NCI-H128 (cell line): Measurements from ENCODE around the gene FAM174C.

ENCODE experiments used
- DNase-seq: peaks from one replicate; lab custom pipeline; 2025; ENCODE audit not compliant: unreplicated experiment; lab: John Stamatoyannopoulos, UW

FAM174C gene

DNA sequence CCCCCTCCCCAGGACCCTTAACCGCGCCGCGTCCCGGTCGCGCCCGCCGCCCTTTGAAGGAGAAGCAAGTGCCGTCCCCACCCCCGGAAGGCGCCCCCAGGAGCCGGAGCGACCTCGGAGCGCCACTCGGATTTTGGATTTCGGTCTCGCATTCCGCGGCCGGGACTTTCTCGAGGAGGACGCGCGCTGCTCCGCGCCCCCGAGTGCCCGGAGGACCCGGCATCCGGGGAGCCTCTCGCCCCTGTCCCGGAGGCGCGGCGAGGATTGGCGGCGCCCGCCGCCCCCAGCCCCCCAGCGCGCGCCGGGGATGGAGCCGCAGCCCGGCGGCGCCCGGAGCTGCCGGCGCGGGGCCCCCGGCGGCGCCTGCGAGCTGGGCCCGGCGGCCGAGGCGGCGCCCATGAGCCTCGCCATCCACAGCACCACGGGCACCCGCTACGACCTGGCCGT lies 25.3 kb upstream of the FAM174C start:
- DNase-seq = no peak

GRCh38 chr19:1250437-1251260 lies 24.7 kb upstream of the FAM174C start:
- DNase-seq = no peak

DNA sequence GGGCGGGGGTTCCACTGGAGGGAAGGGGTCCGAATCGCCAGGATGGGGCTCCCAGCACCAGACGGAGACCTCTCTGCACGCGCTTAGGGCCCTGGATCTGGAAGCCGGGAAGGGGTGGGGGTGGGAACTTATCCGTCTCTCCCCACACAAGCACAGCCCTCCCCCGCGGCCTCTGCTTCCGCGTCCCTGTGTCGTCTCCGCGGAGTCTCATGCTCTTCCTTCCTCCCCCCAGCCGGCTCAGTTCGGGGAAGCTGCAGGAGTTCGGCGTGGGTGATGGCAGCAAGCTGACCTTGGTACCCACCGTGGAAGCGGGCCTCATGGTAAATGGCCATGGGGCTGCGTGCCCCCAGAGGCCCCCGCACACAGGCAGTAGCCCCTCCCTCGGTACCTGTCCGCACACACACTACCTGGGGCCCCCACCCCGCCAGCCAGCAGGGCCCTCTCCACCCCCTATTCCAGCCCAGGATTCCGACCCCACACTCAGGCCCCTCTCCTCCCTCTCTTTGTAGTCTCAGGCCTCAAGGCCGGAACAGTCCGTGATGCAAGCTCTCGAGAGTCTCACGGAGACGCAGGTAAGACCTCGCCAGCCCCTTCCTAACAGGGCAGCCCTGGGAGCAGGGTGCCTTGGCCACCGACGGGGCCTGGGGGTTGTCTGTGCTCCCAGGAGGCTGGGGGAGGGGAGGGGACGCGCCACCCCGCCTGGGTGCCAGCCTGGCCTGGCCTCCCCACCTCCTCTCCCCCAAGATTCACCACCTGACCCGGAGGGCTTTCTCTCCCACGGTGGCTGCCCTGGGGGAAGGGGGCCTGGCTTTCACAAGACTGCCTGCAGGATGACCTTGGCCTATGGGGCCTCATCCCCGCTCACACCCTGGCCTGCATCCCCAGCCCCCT lies 23.8 kb upstream of the FAM174C start:
- DNase-seq = no peak

- no peak for DNase-seq
Observed at GRCh38 chr19:1252221-1252820, 23.0 kb upstream of the FAM174C start.

GRCh38 chr19:1252821-1253513 lies 22.4 kb upstream of the FAM174C start:
- DNase-seq = no peak

DNA sequence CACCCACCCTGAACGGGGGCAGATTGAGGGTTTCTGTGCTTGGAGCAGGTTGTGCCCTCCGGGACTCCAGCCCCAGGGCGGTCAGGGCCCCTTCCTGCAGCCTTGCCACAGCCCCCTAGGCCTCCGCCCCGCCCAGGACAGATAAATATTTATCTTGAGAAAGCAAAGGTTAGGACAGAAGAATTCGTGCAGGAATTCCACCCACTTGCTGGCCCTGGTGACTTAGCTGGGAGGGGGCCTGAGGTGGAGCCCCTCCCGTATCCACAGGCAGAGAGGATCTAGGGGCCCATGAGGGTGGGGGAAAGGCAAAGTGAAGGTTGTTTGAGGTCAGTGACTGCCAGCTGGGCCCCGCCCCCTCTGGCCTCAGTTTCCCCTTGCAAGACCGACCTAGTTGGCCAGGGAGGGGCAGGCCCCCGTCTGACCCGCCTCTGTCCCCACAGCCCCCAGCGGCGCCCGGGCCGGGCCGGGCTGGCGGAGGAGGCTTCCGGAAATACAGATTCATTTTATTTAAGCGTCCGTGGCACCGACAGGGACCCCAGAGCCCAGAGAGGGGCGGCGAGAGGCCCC lies 21.7 kb upstream of the FAM174C start:
- DNase-seq = no peak

DNA sequence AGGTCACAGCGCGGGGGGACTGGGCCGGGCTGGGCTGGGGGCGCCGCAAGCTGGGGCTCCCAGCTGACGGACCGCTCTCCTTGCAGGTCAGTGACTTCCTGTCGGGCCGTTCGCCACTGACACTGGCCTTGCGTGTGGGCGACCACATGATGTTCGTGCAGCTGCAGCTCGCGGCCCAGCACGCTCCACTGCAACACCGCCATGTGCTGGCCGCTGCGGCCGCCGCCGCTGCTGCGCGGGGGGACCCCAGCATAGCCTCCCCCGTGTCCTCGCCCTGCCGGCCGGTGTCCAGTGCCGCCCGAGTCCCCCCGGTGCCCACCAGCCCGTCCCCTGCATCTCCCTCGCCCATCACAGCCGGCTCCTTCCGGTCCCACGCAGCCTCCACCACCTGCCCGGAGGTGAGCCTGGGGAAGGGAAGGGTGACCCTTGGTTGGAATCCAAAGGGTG lies 21.2 kb upstream of the FAM174C start:
- DNase-seq = no peak

DNA sequence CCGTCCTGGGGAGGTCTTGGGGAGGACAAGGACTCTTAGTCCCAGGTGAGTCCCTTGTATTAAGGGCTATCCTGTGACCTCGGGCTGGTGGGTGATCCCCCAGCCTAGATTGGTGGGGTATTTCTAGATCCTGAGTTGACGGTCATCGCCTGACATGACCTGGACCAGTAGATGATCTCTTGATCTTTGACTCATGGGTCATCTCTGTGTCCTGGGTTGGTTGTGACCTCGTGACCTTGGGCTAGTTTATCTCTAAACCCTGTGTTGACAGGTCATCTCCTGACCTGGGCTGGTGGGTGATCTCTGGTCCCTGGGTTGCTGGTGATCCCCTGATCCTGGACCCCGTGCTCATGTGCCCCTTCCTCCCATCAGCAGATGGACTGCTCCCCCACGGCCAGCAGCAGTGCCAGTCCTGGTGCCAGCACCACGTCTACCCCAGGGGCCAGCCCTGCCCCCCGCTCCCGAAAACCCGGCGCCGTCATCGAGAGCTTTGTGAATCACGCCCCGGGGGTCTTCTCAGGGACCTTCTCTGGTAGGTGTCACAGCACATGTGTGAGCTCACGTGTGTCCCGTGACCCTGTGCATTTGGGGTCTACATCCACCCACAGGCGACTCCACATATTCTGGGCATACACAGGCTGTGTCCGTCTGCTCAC lies 20.7 kb upstream of the FAM174C start:
- DNase-seq = no peak

- no peak for DNase-seq
Observed at GRCh38 chr19:1255186-1256161, 19.9 kb upstream of the FAM174C start.

GRCh38 chr19:1256646-1257474 lies 18.5 kb upstream of the FAM174C start:
- DNase-seq = no peak

DNA sequence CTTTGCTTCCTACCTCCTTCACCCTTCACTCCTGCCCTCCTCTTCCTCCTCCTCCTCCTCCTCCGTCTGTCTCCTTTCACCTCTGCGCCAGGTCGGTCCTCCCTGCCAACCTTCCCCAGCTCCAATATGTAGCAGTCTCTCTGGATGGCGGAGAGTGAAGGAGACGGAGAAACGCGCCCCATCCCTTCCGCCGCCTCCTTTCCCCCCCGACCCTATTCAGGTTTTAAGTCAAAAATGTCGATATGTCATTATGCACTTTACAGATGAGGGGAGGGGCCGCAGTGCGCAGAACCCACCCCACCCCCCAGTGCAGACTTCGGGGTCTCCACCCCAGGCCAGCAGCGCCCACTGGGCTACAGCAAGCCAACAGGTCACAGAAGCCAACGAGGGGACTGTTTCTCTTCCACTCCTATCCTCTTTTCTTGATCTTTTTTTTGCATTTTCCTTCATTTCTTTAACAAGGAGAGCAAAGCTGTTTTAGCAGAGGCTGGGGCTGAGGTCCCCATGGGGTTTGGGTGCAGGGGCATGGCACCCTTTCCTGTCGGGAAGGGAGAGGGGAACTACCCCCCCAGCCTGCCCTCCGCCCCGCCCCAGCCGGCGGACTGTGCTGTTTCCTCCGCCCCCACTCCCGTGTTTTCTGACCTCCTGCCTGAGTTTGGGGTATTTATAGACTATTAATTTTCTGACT lies 17.7 kb upstream of the FAM174C start:
- DNase-seq = no peak

GRCh38 chr19:1258163-1258492 lies 17.2 kb upstream of the FAM174C start:
- no peak for DNase-seq

DNA sequence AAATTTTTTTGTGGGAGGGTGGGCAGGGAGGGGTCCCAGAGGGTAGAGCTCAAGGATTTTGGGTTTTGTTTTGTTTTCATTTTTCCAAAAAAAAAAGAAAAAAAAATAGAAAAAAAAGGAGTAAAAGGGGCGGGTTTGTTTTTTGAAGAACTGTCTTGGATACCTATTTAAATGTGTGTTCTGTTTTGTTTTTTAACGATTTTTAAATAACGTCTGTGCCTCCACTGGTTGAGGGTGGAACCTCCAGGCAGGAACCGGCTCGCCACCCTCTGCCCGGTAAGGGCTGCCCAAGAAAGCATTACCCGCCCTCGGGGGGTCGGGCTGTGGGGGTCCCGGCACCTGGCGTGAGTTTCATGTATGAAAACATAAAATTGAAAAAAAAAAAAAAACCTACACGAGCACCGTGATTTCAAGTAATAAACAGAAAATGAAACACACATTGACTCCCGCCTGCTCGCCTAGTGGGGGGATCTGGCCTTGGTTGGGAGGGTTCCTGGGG lies 16.6 kb upstream of the FAM174C start:
- no peak for DNase-seq

GRCh38 chr19:1259206-1259875 lies 16.0 kb upstream of the FAM174C start:
- DNase-seq = no peak

- DNase-seq = no peak
Observed at GRCh38 chr19:1259876-1260748, 15.2 kb upstream of the FAM174C start.
